Subcutaneous adipose tissue (tissue), 4 donors: ENCODE data around the gene NIPA2. TPM values are rescaled to one million over a fixed set of nuclear protein-coding genes. Genes with fewer than 3 reads are reported as not detected.

Source experiments
- CTCF ChIP-seq: fragments of 450-650 bp; IDR thresholded peaks from one replicate; pipeline ENCODE4 v1.5.1; 2016; ENCODE audit warnings: low read depth, mild to moderate bottlenecking, control low read depth, antibody characterized with exemption, moderate library complexity
- total RNA-seq, 4 donors: library from RNA; depleted of rRNA; stranded (reverse); fragments of >200 nt; gene quantifications; one replicate each; pipeline ENCODE4 v1.1.0, GENCODE V29; 2016

The NIPA2 gene
- total RNA-seq, 4 donors from 2014 or later, result 38.8 to 55.4 (median 40.5) TPM

GRCh38 chr15:22806664-22807063, 31.8 kb upstream of the NIPA2 start:
- no peak for TF ChIP-seq CTCF

- no peak for TF ChIP-seq CTCF
These were observed 30.2 kb upstream of the NIPA2 start for GRCh38 chr15:22808240-22808639.

- TF ChIP-seq CTCF, result no peak
These were observed 29.6 kb upstream of the NIPA2 start for GRCh38 chr15:22808761-22809280.

DNA sequence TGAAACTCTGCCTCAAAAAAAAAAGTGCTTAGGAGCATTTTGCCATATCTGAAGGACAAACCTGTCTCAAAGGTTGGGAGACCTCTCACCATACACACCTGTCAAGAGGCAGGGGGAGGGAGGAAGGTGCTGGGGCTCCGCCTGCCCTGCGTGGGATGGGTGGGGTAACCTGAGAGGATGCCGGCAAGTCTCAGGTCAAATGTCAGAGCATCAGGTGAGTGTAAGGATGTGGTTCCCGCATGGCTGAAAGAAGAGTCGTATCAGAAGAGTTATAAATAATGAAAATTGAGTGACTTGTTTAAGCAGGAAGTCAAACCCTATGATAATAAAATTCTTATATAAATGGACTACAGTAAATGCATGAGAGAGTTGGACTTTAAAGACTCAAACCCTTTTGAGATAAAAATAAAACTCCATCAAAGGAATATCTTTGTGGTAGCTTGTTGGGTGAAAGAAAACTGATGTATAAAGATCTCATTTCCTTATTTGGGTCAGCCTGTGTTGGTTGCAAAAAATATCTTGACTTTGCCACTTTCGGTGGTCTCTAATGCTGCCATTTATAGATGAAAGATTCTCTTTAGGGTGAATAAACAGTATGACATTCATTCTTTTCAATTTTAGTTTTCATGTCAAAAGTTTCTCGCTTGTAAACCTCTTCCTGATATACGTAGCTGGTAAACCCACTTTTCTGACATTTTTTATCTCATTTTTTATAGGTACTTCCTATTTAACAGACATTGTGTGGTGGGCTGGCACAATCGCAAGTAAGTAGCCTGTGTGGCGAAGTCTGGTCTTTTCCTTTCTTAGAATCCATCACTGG, 28.2 kb upstream of the NIPA2 start:
- no peak for TF ChIP-seq CTCF

DNA sequence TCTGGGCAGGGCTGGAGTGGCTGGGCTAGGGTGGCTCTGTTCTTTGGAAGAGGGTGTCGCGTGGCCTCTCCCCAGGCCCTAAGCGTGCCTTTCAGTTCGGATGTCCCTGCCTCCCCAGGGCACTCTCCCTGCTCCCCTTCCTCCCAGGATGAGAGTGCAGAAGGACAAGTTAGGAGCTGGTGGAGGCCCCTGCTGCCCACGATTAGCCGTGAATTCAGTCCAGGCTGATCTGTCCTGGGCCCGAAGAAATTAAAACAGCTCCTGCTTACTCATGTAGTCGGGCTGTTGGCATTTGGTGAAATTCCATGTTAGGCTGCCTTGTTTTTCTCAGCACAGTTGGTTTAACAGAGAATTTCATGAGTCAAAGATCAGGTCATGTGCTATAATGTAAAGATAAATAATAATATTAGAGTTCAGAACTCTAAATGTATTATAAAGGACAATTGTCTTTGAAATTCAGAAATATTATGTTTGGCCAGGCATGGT, 27.6 kb upstream of the NIPA2 start:
- no peak for TF ChIP-seq CTCF

- no peak for TF ChIP-seq CTCF
These were observed 26.8 kb upstream of the NIPA2 start for GRCh38 chr15:22811640-22812039.

- no peak for TF ChIP-seq CTCF
These were observed 24.6 kb upstream of the NIPA2 start for GRCh38 chr15:22813844-22814243.
